Astrocyte (in vitro differentiated cells and primary cell): ENCODE data around the gene COL15A1. TPM values are rescaled to one million over a fixed set of nuclear protein-coding genes. Genes with fewer than 3 reads are reported as not detected.

Experiments used
- DNase-seq: peaks from one replicate; pipeline ENCODE4 v3.0.0-alpha.2; 2010; ENCODE audit warnings: low read depth
- FAIRE-seq: peaks from 2 replicates; lab custom pipeline; 2011; peaks lifted over from hg19 to GRCh38; lab: Jason Lieb, UNC
- H2AFZ ChIP-seq: 2 replicates; pipeline ENCODE4 v1.6.0; 2012; ENCODE audit warnings: low read depth, low read length, inconsistent platforms
- H3K27ac ChIP-seq: 2 replicates; pipeline ENCODE4 v1.5.1; 2011; ENCODE audit warnings: low read depth, low read length, inconsistent platforms
- H3K27me3 ChIP-seq: 2 replicates; pipeline ENCODE4 v1.6.0; 2011; ENCODE audit warnings: low read length, inconsistent platforms; ENCODE audit not compliant: insufficient read depth
- H3K36me3 ChIP-seq: 2 replicates; pipeline ENCODE4 v1.5.1; 2011; ENCODE audit warnings: low read length, inconsistent platforms; ENCODE audit not compliant: insufficient read depth
- H3K4me1 ChIP-seq: 2 replicates; pipeline ENCODE4 v1.5.1; 2011; ENCODE audit warnings: low read length, inconsistent platforms; ENCODE audit not compliant: insufficient read depth
- H3K4me2 ChIP-seq: 2 replicates; pipeline ENCODE4 v1.6.0; 2012; ENCODE audit warnings: low read length, inconsistent platforms
- H3K4me3 ChIP-seq: 2 replicates; pipeline ENCODE4 v1.5.1; 2011; ENCODE audit warnings: low read depth, mild to moderate bottlenecking, low read length, inconsistent platforms; ENCODE audit not compliant: insufficient read depth
- H3K79me2 ChIP-seq: 2 replicates; pipeline ENCODE4 v1.6.0; 2012; ENCODE audit warnings: mild to moderate bottlenecking, low read length, inconsistent platforms; ENCODE audit not compliant: insufficient read depth
- H3K9ac ChIP-seq: 2 replicates; pipeline ENCODE4 v1.6.0; 2012; ENCODE audit warnings: mild to moderate bottlenecking, low read length, inconsistent platforms
- H3K9me3 ChIP-seq: 2 replicates; pipeline ENCODE4 v1.5.1; 2012; ENCODE audit warnings: low read depth, mild to moderate bottlenecking, low read length, inconsistent platforms; ENCODE audit not compliant: insufficient read depth
- H4K20me1 ChIP-seq: 2 replicates; pipeline ENCODE4 v1.6.0; 2012; ENCODE audit warnings: low read length, inconsistent platforms; ENCODE audit not compliant: insufficient read depth
- H3K27ac Mint-ChIP-seq: one replicate; pipeline ENCODE4 v1.8.0; 2021; ENCODE audit warnings: mild to moderate bottlenecking, mixed read lengths; ENCODE audit not compliant: unreplicated experiment
- H3K27me3 Mint-ChIP-seq: one replicate; pipeline ENCODE4 v1.8.0; 2021; ENCODE audit warnings: low read depth, mixed read lengths; ENCODE audit not compliant: unreplicated experiment
- H3K36me3 Mint-ChIP-seq: one replicate; pipeline ENCODE4 v1.8.0; 2021; ENCODE audit warnings: low read depth, mixed read lengths; ENCODE audit not compliant: unreplicated experiment
- H3K4me1 Mint-ChIP-seq: one replicate; pipeline ENCODE4 v1.8.0; 2021; ENCODE audit warnings: low read depth, mixed read lengths; ENCODE audit not compliant: unreplicated experiment
- H3K4me3 Mint-ChIP-seq: one replicate; pipeline ENCODE4 v1.8.0; 2021; ENCODE audit warnings: mild to moderate bottlenecking, moderate library complexity, mixed read lengths; ENCODE audit not compliant: unreplicated experiment
- H3K9me3 Mint-ChIP-seq: one replicate; pipeline ENCODE4 v1.8.0; 2021; ENCODE audit warnings: mild to moderate bottlenecking, mixed read lengths; ENCODE audit not compliant: unreplicated experiment
- EZH2 ChIP-seq: IDR thresholded peaks from 2 replicates; pipeline ENCODE4 v1.6.1; 2012; ENCODE audit warnings: mild to moderate bottlenecking, low read length, inconsistent platforms; ENCODE audit not compliant: insufficient read depth
- total RNA-seq: library from RNA; stranded (reverse); gene quantifications from 2 replicates; pipeline ENCODE4 v1.2.1, GENCODE V29; 2021
- TF ChIP-seq, protein P1 (sequence below): IDR thresholded peaks from 2 replicates; pipeline ENCODE4 v1.5.1; 2011; ENCODE audit warnings: low read depth, mild to moderate bottlenecking, inconsistent platforms, low read length, moderate library complexity; ENCODE audit not compliant: insufficient read depth

COL15A1 gene
- total RNA-seq, 1 donor from 2014 or later, result 5.6 TPM

- H3K4me1 Mint-ChIP-seq, result peaks cover 32% of the 10 kb centered on the region
- Histone ChIP-seq H3K79me2 (no peaks in the 10 kb centered on the region), H2AFZ (no peak overlapping the region)
Observed at GRCh38 chr9:98905015-98905414, 38.7 kb upstream of the COL15A1 start.

DNA sequence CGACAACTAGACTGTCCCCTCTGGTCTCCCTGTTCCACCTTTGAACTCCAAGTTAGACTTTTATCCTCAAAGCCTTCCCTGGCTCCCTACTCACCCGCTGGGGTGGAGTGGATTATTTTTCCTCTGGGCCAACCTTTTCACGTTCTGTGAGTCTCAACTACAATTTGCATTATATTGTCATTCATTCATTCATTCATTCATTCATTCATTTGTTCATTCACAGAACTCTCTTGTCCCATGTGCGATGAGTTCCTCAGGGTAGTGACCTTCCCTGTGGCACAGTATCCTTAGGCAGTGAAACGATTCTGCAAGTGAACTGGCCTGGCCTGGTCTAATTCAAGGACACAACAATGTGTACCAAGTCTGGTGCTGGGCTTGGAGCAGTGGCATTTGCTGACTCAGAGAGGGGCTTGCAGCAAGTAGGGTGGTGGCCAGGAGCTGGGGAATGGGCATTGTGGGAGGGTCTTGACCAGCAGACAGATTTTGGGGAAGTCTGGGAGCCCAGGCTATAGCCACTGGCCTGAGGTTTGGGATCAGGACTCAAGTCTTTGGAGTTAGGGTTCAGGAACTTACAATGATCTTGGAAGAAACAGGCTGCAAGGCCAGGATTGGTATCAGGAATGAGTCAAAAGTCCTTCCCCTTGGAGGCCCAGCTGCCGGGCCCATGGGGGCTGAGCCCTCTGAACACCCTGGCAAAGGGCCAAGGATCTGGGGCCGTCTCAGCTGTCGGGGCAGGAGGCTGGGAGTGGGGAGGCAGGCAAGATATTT lies 37.2 kb upstream of the COL15A1 start:
- H3K9me3 Mint-ChIP-seq, result peaks cover 3% of the 10 kb centered on the region
- Histone ChIP-seq H2AFZ (no peak overlapping the region), H3K4me1 (peaks cover 20% of the 10 kb centered on the region), H3K9ac (no peak overlapping the region), H3K79me2 (no peaks in the 10 kb centered on the region), H3K27me3 (no peaks in the 10 kb centered on the region), H3K36me3 (no peaks in the 10 kb centered on the region), H3K27ac (no peak overlapping the region), H3K4me3 (no peak overlapping the region), H3K4me2 (peak overlapping the region; percentile 12), H4K20me1 (no peaks in the 10 kb centered on the region), H3K9me3 (no peaks in the 10 kb centered on the region)
- peaks cover 3% of the 10 kb centered on the region for H3K36me3 Mint-ChIP-seq
- peak overlapping the region; percentile 92 for H3K27ac Mint-ChIP-seq
- no peak for DNase-seq
- H3K27me3 Mint-ChIP-seq, result peaks cover 6% of the 10 kb centered on the region
- TF ChIP-seq, protein P1, sequence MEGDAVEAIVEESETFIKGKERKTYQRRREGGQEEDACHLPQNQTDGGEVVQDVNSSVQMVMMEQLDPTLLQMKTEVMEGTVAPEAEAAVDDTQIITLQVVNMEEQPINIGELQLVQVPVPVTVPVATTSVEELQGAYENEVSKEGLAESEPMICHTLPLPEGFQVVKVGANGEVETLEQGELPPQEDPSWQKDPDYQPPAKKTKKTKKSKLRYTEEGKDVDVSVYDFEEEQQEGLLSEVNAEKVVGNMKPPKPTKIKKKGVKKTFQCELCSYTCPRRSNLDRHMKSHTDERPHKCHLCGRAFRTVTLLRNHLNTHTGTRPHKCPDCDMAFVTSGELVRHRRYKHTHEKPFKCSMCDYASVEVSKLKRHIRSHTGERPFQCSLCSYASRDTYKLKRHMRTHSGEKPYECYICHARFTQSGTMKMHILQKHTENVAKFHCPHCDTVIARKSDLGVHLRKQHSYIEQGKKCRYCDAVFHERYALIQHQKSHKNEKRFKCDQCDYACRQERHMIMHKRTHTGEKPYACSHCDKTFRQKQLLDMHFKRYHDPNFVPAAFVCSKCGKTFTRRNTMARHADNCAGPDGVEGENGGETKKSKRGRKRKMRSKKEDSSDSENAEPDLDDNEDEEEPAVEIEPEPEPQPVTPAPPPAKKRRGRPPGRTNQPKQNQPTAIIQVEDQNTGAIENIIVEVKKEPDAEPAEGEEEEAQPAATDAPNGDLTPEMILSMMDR, result no peak
- TF ChIP-seq EZH2, result no peak
- peaks cover 35% of the 10 kb centered on the region for H3K4me1 Mint-ChIP-seq
- FAIRE-seq, result no peak
- no peak overlapping the region for H3K4me3 Mint-ChIP-seq

More at GRCh38 chr9:98905015-98905414, 38.7 kb upstream of the COL15A1 start:
- TF ChIP-seq, protein P1, result no peak
- no peak for TF ChIP-seq EZH2
- FAIRE-seq, result no peak
- H3K36me3 Mint-ChIP-seq, result peaks cover 3% of the 10 kb centered on the region
- H3K4me3 Mint-ChIP-seq, result no peak overlapping the region
- no peaks in the 10 kb centered on the region for H3K36me3 ChIP-seq
- no peak overlapping the region for H3K27ac Mint-ChIP-seq
- no peak overlapping the region for H3K9ac ChIP-seq
- H3K4me3 ChIP-seq, result no peak overlapping the region
- no peaks in the 10 kb centered on the region for H3K27me3 ChIP-seq
- H3K9me3 ChIP-seq, result no peaks in the 10 kb centered on the region
- H3K27me3 Mint-ChIP-seq, result peaks cover 9% of the 10 kb centered on the region
- H3K27ac ChIP-seq, result no peak overlapping the region
- DNase-seq, result no peak
- no peaks in the 10 kb centered on the region for H4K20me1 ChIP-seq
- H3K9me3 Mint-ChIP-seq, result peaks cover 3% of the 10 kb centered on the region
- H3K4me2 ChIP-seq, result no peak overlapping the region
- H3K4me1 ChIP-seq, result peaks cover 19% of the 10 kb centered on the region

DNA sequence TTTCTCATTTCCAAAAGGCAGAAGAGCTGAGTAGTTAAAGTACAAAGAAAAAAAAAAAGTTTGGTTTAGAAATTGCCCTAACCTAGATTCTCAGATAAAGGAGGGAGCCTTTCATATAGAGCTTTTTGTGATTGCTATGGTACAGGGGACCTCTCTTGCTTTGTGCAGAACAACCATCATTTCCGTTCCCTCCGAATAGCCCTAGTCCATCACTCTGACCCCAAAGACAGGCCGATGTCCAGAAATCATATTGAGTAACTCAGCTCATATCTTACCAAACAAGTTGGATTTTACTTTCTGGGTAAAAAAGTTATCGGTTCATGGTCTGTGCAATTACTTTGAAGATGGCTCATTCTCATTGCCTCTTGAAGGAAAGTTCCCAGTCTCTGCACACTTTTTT lies 36.7 kb upstream of the COL15A1 start:
- peaks cover 7% of the 10 kb centered on the region for H3K27me3 Mint-ChIP-seq
- Histone ChIP-seq H2AFZ (no peak overlapping the region), H3K4me2 (peak overlapping the region; percentile 12), H3K27me3 (no peaks in the 10 kb centered on the region), H3K79me2 (no peaks in the 10 kb centered on the region), H3K27ac (no peak overlapping the region), H3K4me3 (no peak overlapping the region), H4K20me1 (no peaks in the 10 kb centered on the region), H3K36me3 (no peaks in the 10 kb centered on the region), H3K9ac (no peak overlapping the region), H3K4me1 (peaks cover 20% of the 10 kb centered on the region), H3K9me3 (no peaks in the 10 kb centered on the region)
- FAIRE-seq (no peak), DNase-seq (no peak)
- peaks cover 3% of the 10 kb centered on the region for H3K36me3 Mint-ChIP-seq
- peak overlapping the region; percentile 11 for H3K4me3 Mint-ChIP-seq
- no peak for TF ChIP-seq EZH2
- TF ChIP-seq, protein P1, result no peak
- H3K27ac Mint-ChIP-seq, result peak overlapping the region; percentile 92
- H3K4me1 Mint-ChIP-seq, result peaks cover 35% of the 10 kb centered on the region
- H3K9me3 Mint-ChIP-seq, result peaks cover 3% of the 10 kb centered on the region
